ENCODE measurements around the gene SLC2A5.
"Not testable (repeated sequence)": the region's sequence is repeated elsewhere in the genome, so short reads cannot be mapped to it uniquely, and the experiment has no call there.

SLC2A5 gene

GRCh38 chr1:9004031-9004699, 65.3 kb downstream of the SLC2A5 start:
- DNase-seq: no peak

DNA sequence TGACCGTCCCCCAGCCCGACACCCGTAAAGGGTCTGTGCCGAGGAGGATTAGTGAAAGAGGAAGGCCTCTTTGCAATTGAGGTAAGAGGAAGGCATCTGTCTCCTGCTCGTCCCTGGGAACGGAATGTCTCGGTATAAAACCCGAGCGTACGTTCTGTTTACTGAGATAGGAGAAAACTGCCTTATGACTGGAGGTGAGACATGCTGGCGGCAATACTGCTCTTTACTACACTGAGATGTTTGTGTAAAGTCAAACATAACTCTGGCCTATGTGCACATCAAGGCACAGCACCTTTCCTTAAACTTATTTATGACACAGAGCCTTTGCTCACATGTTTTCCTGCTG, 67.2 kb downstream of the SLC2A5 start:
- not testable (repeated sequence) for DNase-seq

DNA sequence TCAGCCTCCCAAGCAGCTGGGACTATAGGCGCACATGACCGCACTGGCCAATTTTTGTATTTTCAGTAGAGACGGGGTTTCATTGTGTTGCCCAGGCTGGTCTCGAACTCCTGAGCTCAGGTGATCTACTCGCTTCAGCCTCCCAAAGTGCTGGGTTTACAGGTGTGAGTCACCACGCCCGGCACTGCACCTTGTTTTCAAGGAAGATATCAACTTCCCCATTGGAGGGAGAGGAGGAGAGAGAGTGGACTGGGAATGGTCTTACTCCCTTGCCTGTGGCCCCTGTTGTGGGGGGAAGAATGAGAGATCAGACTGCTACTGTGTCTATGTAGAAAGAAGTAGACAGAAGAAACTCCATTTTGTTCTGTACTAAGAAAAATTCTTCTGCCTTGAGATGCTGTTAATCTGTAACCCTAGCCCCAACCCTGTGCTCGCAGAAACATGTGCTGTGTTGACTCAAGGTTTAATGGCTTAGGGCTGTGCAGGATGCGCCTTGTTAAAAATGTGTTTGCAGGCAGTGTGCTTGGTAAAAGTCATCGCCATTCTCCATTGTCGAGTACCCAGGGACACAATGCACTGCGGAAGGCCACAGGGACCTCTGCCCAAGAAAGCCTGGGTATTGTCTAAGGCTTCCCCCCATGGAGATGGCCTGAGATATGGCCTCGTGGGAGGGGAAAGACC, 67.8 kb downstream of the SLC2A5 start:
- not testable (repeated sequence) for DNase-seq

- DNase-seq: not testable (repeated sequence)
Measured at GRCh38 chr1:8993962-8994675, 75.3 kb downstream of the SLC2A5 start.

DNA sequence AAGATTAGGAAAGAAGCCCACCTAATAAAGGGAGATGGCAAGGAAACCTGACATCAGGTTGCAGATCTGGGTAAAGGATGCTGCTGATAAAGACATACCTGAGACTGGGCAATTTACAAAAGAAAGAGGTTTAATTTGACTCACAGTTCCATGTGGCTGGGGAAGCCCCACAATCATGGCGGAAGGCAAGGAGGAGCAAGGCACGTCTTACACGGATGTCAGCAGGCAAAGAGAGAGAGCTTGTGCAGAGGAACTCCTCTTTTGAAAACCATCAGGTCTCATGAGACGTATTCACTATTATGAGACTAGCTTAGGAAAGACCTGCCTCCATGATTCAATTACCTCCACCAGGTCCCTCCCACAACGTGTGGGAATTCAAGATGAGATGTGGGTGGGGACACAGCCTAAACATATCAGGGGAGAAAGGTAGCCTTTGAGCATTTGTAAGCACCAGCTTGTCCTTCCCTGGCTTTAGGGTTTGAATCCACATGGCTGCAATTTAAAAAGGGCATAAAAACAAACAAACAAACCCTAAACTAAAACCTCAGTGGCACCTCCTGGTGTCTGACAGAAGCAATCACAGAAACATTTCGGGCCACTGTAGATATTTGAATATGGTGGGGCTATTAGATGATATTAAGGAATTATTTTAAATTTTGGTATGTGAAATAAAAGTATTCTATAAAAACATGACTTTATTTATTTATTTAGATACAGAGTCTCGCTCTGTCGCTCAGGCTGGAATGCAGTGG, 76.3 kb downstream of the SLC2A5 start:
- no peak for DNase-seq

DNA sequence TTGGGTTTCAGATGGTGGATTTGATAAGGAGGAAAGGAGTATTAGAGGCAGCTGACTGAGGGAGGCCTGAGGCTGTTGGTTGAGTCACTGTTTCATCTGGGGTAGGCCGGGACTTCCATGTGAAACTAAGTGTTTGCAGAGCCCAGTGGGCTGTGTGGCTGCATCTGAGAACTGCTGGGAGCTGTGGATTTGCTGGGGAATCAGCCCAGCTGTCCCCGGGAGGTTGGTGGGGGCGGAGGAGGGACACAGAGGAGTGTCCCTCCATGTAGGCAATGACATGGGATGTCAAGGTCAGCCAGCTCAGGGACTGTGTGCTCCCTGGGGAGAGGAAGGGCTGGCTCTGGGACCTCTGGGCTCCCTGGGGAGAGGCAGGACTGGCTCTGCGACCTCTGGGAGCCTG, 79.6 kb downstream of the SLC2A5 start:
- DNase-seq: peak; percentile 59

- DNase-seq: no peak
Measured at GRCh38 chr1:8989061-8989460, 80.4 kb downstream of the SLC2A5 start.

DNA sequence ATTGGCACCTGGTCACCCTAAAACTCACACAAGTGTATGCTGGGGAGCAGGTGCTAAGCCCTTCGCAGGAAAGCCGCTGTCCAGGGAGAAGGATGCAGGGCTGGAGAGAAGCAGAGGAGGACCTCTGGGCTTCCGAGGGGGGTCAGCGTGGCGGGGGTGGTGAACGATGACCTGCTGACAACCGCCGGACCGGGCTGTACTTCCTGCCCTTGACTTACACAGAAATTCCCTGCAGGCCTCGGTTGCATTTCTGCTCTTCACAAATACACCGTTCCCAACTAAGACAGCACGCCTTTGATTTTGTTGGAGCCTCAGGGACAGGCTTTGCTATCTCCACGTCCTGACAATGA, 80.8 kb downstream of the SLC2A5 start:
- no peak for DNase-seq

GRCh38 chr1:8987881-8988617, 81.4 kb downstream of the SLC2A5 start:
- peak; percentile 79 for DNase-seq

DNA sequence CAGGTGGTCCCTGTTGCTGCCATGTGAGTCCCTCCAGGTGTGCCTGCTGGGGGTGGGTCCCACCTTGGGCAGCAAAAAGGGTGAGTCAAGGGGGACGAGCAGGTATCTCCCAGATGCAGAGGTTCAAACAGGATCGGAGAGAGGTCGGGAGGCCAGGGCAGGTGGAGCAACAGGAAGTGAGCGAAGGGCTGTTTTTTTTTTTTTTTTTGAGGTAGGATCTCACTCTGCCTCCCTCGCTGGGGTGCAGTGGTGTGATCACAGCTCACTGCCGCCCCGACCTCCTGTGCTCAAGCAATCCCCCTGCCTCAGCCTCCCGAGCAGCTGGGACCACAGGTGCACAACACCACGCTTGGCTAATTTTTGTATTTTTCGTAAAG, 82.6 kb downstream of the SLC2A5 start:
- no peak for DNase-seq

DNA sequence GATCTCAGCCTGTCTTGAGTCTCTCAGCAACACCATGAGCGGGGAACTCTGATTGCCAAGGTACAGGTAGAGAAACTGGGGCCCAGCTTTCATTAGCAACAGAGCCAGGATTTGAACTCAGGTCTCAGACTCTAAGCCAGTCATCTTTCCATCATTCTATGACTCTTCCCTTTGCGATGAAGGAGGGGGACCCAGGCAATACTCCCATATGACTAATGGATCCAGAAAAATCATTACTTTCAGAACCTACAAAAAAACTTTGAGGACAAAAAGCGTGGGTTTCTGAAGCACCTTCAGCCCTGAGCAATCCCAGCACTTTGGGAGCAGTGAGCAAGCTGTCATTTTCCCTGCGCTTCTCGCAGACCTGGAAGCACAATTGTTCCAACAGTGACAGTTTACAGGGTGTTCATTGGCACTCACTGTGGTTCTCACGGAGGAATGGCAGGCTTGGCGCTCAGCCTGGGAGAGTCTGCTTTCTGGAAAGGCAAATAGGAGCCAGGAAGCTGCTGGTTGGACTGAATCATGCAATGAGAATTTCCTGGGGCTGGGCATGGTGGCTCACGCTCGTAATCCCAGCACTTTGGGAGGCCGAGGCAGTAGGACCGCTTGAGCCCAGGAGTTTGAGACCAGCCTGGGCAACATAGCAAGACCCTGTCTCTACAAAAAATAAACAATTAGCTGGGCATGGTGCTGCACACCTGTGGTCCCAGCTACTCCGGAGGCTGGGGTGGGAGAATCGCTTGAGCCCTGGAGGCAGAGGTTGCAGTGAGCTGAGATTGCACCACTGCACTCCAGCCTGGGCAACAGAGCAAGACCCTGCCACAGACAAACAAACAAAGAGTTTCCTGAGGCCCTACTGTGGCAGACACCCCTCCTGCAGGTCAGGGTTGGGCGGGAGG, 83.3 kb downstream of the SLC2A5 start:
- no peak for DNase-seq

All from activated CD4-positive, alpha-beta T cell treated with anti-CD3 and anti-CD28 coated beads, Interleukin-2, Interleukin-6, amounts not matched to agents 100 ng/mL and 50 ng/mL, durations not matched to agents 16 hours and 8 hours (primary cell).